RKO (cell line): ENCODE results near the gene ZSCAN9.

ENCODE experiments used
- DNase-seq: peaks from one replicate; pipeline ENCODE4 v3.0.0-alpha.2; 2016; ENCODE audit warnings: low spot score

ZSCAN9 gene

DNA sequence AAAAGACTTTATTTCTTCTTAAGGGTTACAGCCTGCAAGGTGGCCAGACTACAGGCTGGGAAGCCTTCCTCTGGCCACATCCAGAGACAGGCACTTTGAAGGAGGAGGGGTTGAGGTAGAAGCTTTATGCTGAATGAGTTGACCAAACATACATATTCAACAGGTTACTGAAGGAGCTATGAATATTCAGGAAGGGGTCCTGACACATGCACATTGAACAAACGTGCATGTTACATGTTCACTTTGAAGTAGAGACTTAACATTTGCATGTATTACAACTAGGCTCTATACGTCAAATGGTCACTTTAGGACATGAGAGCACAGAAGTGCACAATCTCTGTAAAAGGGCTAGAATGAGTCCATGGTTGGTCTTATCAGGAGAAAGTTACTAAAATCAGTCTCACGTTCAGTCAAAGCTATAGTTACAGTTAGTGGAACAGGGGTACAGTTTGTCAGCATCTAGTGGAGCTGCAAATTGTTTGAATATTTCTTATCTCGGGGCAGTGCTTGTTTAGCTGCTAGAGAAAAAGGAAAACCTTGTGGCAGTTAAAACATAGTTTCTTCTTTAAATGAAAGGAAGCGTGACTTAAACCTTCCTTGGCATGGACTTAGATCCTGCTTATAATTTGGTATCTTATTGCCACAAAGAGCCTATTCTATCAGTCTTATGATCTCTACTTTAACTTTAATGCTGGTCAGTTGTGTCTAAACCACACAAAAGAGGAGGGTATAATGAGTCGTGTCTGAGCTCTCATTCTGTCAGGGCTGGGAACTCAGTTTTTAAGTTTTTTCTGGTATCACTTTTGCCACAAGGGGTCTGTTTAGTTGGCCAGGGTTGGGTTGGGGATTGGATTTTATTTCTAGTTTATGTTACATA is 4.6 kb upstream of the ZSCAN9 start:
- peak; percentile 30 for DNase-seq

DNA sequence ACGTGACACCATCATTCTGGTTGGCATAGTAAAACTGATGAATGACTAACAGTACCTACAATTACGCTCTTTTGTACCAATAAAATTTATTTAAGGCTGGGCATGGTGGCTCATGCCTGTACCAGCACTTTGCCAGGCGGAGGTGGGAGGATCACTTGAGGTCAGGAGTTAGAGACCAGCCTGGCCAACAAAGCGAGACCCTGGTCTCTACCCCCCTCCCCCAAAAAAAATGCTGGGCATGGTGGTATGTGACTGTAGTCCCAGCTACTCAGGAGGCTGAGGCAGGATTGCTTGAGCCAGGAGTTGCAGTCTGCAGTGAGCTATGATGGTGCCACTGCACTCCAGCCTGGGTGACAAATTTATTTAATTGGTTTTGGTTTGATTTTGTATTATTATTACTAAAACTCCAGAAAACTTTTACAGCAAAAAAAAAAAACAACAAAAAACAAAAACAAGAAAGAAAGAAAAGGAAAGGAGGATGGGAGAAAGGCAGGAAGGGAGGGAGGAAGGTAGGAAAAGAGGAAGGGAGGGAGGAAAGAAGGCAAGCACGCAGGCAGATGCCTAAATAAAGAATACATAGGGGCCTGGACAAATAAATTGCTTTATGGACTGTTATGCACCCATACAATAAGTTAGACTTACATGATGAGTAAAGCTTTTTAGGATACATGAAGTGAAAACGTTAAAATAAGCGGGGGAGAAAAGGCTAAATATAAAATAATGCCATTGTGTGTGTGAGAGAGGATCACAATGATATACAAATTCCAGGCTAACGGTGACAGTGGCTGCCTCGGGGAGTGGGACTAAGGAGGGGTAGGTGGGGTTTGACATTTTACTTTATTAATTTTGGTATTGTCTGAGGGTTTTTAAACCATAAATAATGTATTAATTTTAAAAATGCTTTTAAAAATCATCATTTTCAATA is 682 bp upstream of the ZSCAN9 start:
- no peak for DNase-seq

DNA sequence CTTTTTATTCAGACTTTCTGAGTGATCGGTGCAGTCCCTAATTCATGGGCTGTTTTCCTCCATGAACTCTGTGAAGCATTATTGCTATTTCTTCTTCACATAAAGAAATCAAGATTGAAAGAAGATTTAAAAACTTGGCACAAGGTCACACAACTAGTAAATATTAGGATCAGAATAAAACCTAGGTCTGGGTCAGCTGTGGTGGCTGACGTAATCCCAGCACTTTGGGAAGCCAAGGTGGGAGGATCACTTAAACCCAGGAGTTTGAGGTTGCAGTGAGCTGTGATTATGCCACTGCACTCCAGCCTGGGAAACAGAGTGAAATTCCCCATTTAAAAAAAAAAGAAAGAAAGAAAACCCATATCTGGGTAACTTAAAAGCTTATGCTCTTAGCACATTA is 1.4 kb downstream of the ZSCAN9 start:
- DNase-seq = no peak

DNA sequence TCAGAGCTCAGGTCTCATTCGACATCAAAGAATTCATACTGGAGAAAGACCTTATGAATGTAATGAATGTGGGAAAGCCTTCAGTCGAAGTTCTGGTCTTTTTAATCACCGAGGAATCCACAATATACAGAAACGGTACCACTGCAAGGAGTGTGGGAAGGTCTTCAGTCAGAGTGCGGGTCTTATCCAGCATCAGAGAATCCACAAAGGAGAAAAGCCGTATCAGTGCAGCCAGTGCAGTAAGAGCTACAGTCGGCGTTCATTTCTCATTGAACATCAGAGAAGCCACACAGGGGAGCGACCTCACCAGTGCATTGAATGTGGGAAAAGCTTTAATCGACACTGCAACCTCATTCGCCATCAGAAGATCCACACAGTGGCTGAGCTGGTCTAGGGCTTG is 7.7 kb downstream of the ZSCAN9 start:
- DNase-seq = no peak

DNA sequence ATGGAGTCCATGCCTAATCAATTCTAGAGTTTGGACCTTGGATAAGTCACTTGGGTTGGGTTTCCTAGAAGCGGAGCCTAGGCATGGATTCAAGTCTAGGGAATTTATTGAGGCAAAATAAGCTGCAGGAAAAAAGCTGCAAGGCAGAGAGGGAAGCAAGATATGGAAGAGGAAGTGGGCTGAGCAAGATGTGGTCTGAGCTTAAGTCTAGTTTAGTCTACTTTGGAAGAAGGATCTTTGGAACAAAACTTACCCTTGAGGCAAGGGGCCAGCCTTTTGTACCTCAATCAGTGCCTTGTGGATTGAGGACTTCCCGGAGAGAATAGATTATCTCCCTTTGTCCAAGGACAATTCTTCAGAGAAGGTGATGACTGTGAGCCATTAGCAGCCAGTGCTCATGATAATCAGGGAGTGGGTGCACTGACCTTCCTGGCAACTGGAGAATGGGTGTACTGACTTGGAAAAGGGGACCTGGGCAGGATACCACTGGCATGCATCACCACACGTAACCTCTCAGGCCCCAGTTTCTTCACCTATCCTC is 10.9 kb downstream of the ZSCAN9 start:
- no peak for DNase-seq

DNA sequence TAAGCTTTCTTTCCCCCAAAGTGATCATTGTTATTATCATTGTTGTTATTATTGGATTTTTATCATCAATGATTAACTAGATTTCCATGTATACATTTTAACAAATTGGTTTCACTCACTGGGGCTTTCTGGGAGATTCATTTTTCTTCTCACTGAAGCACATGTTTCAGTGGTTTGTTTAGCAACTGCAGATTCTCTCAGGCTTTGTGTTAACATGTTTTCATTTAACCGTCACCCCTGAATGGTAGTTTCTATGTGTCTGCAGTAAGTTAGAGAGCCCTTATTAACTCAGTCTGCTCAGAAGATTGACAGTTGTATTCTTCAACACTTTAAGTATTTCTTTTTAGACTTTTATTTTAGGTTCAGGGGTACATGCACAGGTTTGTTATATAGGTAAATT is 14.6 kb downstream of the ZSCAN9 start:
- DNase-seq = no peak

DNA sequence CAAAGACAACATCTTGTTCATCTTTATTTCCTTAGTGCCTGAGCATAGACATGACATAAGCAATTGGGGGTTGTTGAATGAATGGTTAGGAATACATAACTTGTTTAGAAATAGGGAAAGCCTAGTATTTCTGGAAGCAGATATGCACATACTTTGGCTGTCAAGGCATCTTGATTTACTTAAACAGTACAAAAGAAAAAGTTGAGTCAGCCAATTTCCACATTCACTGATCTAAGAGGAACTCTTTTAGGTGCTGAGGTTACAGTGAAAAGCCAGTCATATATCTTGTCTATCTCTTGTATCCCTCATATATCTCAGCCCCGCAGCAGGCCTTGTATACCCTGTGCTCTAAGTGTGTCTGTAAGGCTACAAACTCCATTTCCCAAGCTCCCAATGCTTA is 15.4 kb downstream of the ZSCAN9 start:
- DNase-seq = no peak

DNA sequence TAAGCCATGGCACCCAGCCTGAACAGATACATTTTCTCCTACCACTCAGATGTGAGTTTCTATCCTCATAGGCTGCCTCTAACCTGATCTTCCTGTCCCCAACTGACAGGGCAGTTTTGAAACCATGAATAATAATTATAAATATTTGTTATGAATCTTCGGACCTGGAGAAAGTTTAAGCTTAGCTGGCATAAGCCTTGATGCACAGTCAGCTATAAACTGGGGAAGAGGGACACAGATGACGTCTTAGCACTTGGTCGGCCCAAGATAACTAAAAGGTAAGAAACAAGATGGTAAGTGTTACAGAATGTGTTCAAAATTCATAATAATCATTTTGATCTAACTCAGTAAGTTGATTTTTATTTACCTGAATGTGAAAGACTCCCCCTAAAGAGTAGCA is 18.9 kb downstream of the ZSCAN9 start:
- DNase-seq = no peak

DNA sequence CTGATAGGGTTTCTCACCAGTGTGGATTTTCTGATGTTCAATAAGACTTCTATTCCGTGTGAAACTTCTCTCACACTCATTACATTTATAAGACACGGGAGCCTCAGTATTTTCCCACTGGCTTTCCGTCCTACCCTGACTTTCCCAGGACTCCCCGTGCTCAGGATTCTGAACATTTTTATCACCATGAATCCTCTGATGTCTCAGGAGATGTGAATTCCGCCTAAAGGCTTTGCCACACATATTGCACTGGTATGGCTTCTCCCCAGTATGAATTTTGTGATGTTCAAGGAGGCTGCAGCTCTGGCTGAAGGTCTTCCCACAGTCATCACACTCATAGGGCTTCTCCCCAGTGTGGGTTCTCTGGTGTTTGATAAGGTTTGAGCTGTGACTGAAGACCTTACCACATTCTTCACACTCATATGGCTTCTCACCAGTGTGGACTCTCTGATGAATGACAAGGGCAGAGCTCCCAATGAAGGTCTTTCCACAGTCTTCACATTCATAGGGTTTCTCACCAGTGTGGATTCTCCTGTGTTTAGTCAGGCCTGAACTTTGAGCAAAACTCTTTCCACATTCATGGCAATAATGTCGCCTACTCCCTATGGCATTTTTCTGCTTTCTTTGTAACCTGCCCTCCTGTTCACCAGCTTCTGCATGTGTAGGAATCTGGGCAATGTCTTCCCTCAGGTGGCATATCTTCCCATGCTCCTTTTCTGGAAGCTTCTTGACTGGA is 20.3 kb downstream of the ZSCAN9 start:
- no peak for DNase-seq

DNA sequence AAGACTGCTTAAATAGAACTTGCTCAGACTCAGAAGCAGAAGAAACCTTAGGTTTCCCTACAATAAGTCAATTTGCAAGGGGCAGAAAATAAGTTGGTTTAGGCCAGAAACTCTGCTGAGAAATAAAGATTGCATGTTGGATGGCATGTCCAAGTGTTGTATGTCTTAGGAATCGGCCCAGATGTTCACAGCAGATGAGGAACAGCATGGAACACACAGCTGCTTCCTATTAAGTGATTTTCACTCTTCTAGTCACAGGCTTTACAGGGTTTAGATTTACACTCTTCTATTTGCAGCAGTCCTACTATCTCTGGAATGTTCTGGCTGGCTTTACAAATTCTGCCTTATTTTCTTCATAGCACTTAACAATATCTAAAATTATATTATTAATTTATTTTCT is 23.8 kb downstream of the ZSCAN9 start:
- no peak for DNase-seq

DNA sequence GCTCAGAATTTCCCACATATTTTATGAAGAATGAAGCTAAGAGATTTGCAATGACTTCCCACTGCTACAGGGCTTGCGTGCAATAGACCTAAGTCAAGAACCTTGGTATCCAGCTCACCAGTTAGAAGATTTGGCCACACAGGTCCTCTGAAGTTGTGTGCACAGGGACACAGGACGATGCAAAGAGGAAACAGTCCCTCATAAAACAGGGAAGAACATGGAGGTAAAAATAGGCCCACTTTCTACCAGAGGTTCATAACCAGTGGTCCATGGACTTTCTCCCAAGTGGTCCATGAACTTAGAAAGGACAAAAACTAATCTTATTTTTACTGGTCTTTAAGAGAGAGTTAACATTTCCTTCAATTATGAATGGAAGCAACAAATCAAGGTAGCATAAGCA is 25.7 kb downstream of the ZSCAN9 start:
- DNase-seq = no peak

DNA sequence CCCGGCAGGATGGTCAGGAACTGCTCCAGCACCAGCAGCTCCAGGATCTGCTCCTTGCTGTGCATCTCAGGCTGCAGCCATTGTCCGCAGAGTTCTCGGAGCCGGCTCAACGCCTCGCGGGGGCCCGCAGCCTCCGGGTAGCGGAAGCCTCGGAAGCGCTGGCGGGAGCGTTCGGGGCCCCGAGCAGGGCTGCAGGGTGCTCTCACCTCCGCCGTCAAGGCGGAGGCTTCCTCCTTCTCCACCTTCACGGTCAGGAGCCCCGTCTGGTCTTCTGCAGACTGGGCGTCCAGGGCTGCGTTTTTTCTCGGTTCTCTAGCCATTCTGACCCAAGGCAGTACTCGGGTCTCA is 26.6 kb downstream of the ZSCAN9 start:
- peak; percentile 18 for DNase-seq

DNA sequence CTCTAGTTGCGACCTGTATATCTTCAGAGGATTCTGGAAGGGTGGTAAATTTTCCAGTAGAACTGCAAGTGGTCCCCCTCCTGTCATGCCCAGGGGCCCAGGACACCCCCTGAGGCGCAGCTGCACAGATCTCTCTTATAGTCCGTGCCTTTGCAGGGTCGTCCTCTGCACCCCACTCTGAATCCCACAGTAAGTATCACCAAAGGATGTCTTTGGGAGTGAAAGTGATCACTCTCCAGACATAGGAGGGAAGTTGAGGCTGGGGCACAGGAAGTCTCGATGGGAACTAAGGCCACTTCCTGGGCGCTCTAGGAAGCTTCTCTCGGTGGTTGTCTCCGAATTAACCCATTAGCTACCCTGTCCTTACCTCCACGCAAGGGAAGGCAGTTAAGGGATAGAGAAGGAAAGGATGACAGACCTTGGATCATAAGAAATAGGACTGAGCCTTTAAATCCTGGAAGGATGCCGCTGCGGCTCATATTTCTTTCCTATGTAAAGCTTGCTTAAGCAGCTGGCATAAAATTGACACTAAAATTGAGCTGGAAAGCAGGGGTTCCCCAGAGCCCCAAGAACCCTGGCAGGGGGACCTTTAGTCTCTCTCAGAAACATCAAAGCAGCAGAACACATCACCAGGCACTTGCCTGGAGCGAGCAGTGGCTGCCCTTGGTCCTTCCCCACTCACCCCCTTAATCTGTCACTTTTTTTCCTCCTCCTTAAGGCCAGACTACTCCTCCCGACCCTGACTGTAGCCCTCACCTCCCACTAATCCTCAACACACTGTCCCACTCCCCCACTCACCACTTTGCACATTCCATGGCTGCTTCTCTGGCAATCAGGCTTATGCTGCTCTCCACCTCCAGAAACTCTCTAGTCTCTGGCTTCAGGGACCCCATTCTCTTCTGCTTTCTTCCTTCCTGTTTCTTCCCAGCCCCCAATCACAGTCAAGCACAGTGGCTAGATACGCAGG is 27.2 kb downstream of the ZSCAN9 start, which contains the start of gene ZKSCAN4:
ZKSCAN4 (minus strand) TSS at position 261 of the 967 bp plus-strand sequence. CDS start 289 bp downstream, outside the sequence.
- DNase-seq = peak; percentile 95

DNA sequence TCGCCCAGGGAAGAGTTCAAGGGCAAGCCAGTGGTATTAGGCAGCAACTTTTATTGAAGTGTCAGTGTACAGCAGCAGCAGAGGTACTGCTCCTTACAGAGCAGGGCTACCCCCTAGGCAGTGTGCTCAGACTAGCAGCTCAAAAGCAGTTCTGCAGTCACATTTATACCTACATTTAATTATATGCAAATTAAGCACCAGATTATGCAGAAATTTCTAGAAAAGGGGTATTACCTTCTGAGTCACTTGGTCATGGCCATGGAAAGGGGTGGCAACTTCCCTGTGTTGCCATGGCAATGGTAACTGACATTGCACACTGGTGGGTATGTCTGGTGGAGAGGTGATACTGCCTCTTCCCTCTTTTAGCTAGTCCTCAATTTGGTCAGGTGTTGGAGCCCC is 29.0 kb downstream of the ZSCAN9 start:
- no peak for DNase-seq

DNA sequence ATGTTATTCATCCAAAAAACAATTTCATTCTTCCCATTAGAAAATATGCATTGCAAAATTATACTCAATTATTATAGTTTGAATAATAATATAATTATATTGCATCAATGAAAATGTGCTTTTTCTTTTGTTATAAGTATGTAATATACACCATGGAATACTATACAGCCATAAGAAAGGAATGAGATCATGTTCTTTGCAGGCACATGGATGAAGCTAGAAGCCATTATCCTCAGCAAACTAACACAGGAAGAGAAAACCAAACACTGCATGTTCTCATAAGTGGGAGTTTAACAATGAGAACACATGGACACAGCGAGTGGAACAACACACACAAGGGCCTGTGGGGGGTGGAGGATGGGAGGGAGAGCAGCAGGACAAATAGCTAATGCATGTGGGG is 32.0 kb downstream of the ZSCAN9 start:
- DNase-seq = no peak

DNA sequence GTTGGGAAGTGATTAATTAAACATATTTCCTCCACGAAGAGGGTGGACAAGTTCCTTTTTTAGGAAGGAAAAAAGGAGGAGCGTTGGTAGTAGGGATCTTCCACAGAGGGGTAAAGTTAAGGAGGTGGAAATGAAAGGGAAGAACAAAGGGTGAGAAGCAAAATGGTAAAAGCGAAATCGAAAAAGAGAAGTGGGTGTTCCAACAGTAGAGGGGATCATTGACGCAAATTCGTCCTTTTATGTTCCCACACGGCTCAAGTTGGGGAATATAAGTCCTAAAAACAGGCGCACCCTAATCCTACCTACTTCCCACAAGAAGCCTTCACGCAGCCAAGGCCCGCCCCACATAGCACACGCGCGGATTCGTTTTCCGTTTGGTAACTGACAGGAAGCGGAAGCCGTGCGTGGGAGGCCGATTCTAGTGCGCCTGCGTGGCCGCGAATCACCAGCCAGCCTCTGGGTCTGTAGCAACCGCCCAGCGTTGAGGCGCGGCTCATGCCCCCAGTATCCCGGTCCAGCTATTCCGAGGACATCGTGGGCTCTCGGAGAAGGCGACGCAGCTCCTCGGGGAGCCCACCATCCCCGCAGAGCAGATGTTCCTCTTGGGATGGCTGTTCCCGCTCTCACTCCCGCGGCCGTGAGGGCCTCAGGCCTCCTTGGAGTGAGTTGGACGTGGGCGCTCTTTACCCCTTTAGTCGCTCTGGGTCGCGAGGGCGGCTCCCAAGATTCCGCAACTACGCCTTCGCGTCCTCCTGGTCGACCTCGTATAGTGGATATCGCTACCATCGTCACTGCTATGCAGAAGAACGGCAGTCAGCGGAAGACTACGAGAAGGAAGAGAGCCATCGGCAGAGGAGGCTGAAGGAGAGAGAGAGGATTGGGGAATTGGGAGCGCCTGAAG is 34.1 kb downstream of the ZSCAN9 start, which contains the start of gene NKAPL:
NKAPL (plus strand) TSS at position 421 of the 901 bp plus-strand sequence; CDS start at position 496, 75 bp downstream.
- no peak for DNase-seq

DNA sequence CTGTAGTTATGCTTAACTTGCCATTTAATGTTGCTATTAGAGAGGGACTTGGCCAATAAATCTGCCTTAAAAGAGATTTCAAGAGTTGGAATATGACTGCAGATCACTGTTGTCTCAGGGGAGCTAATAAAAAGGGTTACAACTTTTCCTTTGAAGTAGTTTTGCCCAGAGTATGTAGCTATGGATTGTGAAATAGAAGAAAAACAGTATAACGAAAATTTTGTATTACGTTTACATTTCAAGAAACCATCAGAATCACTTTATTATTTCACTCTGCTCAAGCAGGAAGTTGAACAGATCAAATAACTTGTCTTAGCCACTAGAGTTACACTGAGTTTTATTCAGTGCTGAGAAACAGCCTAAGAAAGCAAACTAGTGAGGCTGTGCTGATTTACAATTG is 38.8 kb downstream of the ZSCAN9 start:
- DNase-seq = no peak

DNA sequence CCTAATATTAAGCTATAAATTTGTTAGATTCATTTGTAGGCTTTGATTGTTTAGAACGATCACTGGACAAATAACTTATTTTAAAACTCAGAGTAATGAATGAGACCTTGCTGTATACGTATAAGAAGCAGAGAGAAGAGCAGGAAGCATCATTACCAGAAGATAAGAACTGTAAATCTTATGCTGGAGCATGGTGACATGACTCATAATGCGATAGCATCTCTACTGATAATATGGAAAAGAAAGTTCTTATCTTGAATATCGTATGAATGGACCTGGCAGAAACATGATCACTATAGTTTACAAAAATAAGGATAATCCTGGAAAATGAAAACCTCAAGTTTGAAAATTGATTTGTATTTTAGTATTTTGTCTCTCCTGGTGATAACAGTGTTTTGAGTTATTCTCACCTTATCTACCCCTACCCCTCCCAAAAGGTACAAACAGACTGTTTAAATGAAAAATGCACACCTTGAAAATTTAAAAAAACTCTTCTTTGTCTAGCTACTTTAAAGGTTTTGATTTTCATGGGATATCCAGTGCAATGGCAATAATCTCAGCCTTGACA is 39.8 kb downstream of the ZSCAN9 start:
- no peak for DNase-seq

DNA sequence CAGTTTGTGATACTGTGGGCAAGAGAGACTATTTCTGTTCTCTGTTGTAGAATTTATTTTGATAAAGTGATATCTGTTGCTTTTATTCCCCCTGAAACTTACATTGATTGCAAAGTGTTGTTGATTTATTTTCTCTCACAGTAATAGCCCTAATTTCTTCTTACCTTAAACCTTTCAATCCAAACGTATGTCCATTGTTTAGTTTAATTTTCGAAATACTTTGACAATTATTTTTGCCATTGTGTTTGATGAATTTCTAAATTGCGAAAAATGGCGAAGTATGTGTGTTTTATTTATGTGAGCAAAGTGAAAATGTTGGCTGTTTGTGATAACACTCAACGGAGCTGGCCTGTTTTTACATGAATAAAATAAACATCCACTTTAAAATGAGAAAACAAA is 41.5 kb downstream of the ZSCAN9 start:
- DNase-seq = no peak
